Right atrium auricular region (tissue), 2 donors: ENCODE results near the gene MAT2B. TPM values are rescaled to one million over a fixed set of nuclear protein-coding genes. Genes with fewer than 3 reads are reported as not detected.

ENCODE experiments used
- DNase-seq: peaks from one replicate; pipeline ENCODE4 v3.0.0-alpha.2; 2019; ENCODE audit warnings: low spot score
- H3K27ac ChIP-seq, 2 donors: fragments of 200-600 bp; sonication (generic); 1 replicate in 1 of 2; 2 replicates in 1 of 2; pipeline ENCODE4 v1.5.1; 2016 to 2019
- H3K27me3 ChIP-seq, 2 donors: fragments of 200-600 bp; sonication (generic); one replicate each; pipeline versions ENCODE4 v1.5.1 to v1.6.0; 2017 to 2019
- H3K36me3 ChIP-seq: fragments of 200-600 bp; sonication (generic); one replicate; pipeline ENCODE4 v1.5.1; 2016
- H3K4me1 ChIP-seq, 2 donors: fragments of 200-600 bp; sonication (generic); one replicate each; pipeline versions ENCODE4 v1.5.1 to v1.6.0; 2017 to 2019
- H3K4me3 ChIP-seq, 2 donors: fragments of 200-600 bp; sonication (generic); 1 replicate in 1 of 2; 2 replicates in 1 of 2; pipeline ENCODE4 v1.5.1; 2017 to 2019; ENCODE audit warnings: mild to moderate bottlenecking in 1 of 2, moderate library complexity in 1 of 2
- H3K9me3 ChIP-seq, 2 donors: fragments of 200-600 bp; sonication (generic); one replicate each; pipeline ENCODE4 v1.5.1; 2019
- total RNA-seq, 2 donors: library from RNA; depleted of rRNA; stranded (reverse); fragments of >200 nt; gene quantifications; one replicate each; pipeline ENCODE4 v1.1.0, GENCODE V29; 2016
- TF ChIP-seq, protein P1 (sequence below), 2 donors: fragments of 200-600 bp; sonication (generic); IDR thresholded peaks; one replicate each; pipeline ENCODE4 v1.5.1; 2019; ENCODE audit warnings: antibody characterized with exemption in 2 of 2

Gene MAT2B
- total RNA-seq, 2 donors from 2014 or later = 47.6 to 84.7 TPM

DNA sequence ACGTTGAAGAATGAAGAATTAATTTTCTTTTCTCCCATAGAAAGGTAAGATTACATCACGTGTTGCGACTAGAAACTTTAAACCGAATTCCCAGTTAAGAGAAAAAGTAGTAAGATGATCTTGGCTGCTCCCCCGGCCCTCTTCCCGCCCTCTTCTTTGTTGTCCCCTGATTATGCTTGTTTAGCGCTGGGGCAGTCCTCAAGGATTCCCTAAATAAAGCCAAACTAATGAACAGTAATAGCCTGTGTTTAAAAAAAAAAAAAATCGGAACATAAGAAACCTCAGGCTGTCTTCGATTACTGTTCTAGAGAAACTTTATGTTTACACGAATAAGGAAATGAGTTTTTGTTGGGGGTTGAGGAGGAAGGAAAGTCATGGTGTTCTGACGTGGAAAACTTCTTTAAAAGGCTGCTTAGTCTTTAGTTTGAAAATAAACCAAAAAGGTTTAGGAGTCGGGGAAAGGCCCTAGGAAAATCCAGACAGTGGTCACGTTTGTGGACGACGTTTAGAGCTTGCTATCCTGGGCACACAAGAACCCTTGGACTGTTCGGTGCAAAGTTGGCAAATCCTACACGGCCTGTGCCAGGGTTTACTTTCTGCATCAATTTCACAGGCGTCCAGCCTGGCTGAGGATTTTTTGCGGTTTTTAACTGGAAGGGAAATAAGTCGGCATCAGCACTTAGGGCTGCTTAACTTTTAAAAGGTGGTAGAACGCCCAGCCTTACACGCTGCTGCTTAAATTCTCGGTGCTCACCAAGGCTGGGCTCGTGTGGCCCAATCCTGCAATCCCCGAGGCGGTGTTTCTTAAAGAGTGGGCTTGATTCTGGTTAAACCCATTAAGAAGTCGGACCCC, 1.1 kb upstream of the MAT2B start:
- Histone ChIP-seq H3K36me3 (no peaks in the 10 kb centered on the region), H3K27ac (peak overlapping the region; percentile 93 to 99), H3K4me3 (peak overlapping the region; percentile 76 to 86), H3K4me1 (peaks cover 0 to 41% of the 10 kb centered on the region in 2 donors), H3K9me3 (no peaks in the 10 kb centered on the region), H3K27me3 (no peaks in the 10 kb centered on the region)
- TF ChIP-seq, protein P1, sequence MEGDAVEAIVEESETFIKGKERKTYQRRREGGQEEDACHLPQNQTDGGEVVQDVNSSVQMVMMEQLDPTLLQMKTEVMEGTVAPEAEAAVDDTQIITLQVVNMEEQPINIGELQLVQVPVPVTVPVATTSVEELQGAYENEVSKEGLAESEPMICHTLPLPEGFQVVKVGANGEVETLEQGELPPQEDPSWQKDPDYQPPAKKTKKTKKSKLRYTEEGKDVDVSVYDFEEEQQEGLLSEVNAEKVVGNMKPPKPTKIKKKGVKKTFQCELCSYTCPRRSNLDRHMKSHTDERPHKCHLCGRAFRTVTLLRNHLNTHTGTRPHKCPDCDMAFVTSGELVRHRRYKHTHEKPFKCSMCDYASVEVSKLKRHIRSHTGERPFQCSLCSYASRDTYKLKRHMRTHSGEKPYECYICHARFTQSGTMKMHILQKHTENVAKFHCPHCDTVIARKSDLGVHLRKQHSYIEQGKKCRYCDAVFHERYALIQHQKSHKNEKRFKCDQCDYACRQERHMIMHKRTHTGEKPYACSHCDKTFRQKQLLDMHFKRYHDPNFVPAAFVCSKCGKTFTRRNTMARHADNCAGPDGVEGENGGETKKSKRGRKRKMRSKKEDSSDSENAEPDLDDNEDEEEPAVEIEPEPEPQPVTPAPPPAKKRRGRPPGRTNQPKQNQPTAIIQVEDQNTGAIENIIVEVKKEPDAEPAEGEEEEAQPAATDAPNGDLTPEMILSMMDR (IDR thresholded peaks at IDR 0.05) = no peak
- peak; percentile 66 for DNase-seq

- H3K9me3 ChIP-seq = no peaks in the 10 kb centered on the region
- H3K4me3 ChIP-seq = peak overlapping the region; percentile 76 to 86
- peak overlapping the region; percentile 93 to 99 for H3K27ac ChIP-seq
- no peaks in the 10 kb centered on the region for H3K36me3 ChIP-seq
- H3K4me1 ChIP-seq = peaks cover 0 to 46% of the 10 kb centered on the region in 2 donors
- H3K27me3 ChIP-seq = no peaks in the 10 kb centered on the region
- DNase-seq = no peak
- TF ChIP-seq, protein P1 (IDR thresholded peaks at IDR 0.05) = no peak
Observed at GRCh38 chr5:163505049-163505367, 411 bp upstream of the MAT2B start.

GRCh38 chr5:163506095-163506457, 657 bp downstream of the MAT2B start:
- Histone ChIP-seq H3K27ac (peak overlapping the region; percentile 93 to 99), H3K27me3 (no peaks in the 10 kb centered on the region), H3K4me1 (peaks cover 0 to 46% of the 10 kb centered on the region in 2 donors), H3K36me3 (no peaks in the 10 kb centered on the region), H3K4me3 (peak overlapping the region; percentile 76 to 86), H3K9me3 (no peaks in the 10 kb centered on the region)
- TF ChIP-seq, protein P1 (IDR thresholded peaks at IDR 0.05) = no peak
- DNase-seq = no peak

DNA sequence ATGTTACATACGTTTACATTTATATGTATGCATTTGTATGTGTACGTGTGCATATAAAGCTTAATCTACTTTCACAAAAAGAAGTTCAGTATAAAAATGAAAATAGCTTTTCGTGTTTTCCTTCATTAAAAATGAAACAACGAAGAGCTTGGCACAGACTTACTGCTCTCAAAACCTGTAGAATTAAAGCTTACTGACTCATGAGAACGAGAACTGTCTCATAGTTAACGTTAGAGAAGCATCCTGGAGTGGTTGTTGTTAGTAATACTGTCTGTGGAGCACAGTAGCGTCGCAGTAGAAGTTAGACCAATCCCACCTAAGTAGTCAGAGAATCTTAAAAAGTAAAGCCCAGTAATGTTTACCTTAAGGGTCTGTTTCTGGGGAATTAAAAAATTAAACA, 1.3 kb downstream of the MAT2B start:
- H3K36me3 ChIP-seq = no peaks in the 10 kb centered on the region
- no peak for DNase-seq
- TF ChIP-seq, protein P1 (IDR thresholded peaks at IDR 0.05) = no peak
- no peaks in the 10 kb centered on the region for H3K9me3 ChIP-seq
- peak overlapping the region; percentile 93 to 99 for H3K27ac ChIP-seq
- H3K4me3 ChIP-seq = peak overlapping the region; percentile 76 to 86
- H3K27me3 ChIP-seq = no peaks in the 10 kb centered on the region
- H3K4me1 ChIP-seq = peaks cover 0 to 49% of the 10 kb centered on the region in 2 donors

- Histone ChIP-seq H3K27ac (peak overlapping the region; percentile 93 to 99), H3K9me3 (no peaks in the 10 kb centered on the region), H3K36me3 (peaks cover 17% of the 10 kb centered on the region), H3K27me3 (no peaks in the 10 kb centered on the region), H3K4me1 (peaks cover 0 to 56% of the 10 kb centered on the region in 2 donors), H3K4me3 (peak overlapping the region; percentile 13 to 34)
- TF ChIP-seq, protein P1 (IDR thresholded peaks at IDR 0.05) = no peak
- no peak for DNase-seq
Observed at GRCh38 chr5:163508753-163509152, 3.3 kb downstream of the MAT2B start.
